Central memory CD8-positive, alpha-beta T cell (primary cell): ENCODE data around the gene NELL1.
"Not testable (repeated sequence)": the region's sequence is repeated elsewhere in the genome, so short reads cannot be mapped to it uniquely, and the experiment has no call there.

Source experiments
- ATAC-seq: fragments of 150-1000 bp; cut with Tn5 transposase; replicated peaks from 2 replicates; pipeline ENCODE4 v1.10.0; 2022; ENCODE audit warnings: mild to moderate bottlenecking, moderate FRiP score, moderate number of reproducible peaks; ENCODE audit not compliant: poor library complexity, severe bottlenecking; ENCODE audit errors: extremely low read depth
- DNase-seq, 2 donors: peaks; one replicate each; pipeline ENCODE4 v3.0.0; 2021; ENCODE audit warnings: low spot score in 2 of 2
- H3K27ac Mint-ChIP-seq: one replicate; pipeline ENCODE4 v1.8.0; 2022; ENCODE audit warnings: low read depth, mild to moderate bottlenecking, moderate library complexity, mixed read lengths
- H3K27me3 Mint-ChIP-seq: one replicate; pipeline ENCODE4 v1.8.0; 2022; ENCODE audit warnings: mixed read lengths
- H3K36me3 Mint-ChIP-seq: one replicate; pipeline ENCODE4 v1.8.0; 2022; ENCODE audit warnings: mild to moderate bottlenecking, moderate library complexity, mixed read lengths; ENCODE audit not compliant: insufficient read depth
- H3K4me1 Mint-ChIP-seq: one replicate; pipeline ENCODE4 v1.8.0; 2022; ENCODE audit warnings: mixed read lengths
- H3K4me3 Mint-ChIP-seq: one replicate; pipeline ENCODE4 v1.8.0; 2022; ENCODE audit warnings: mild to moderate bottlenecking, moderate library complexity, mixed read lengths
- H3K9me3 Mint-ChIP-seq: one replicate; pipeline ENCODE4 v1.8.0; 2022; ENCODE audit warnings: mixed read lengths

NELL1 gene

DNA sequence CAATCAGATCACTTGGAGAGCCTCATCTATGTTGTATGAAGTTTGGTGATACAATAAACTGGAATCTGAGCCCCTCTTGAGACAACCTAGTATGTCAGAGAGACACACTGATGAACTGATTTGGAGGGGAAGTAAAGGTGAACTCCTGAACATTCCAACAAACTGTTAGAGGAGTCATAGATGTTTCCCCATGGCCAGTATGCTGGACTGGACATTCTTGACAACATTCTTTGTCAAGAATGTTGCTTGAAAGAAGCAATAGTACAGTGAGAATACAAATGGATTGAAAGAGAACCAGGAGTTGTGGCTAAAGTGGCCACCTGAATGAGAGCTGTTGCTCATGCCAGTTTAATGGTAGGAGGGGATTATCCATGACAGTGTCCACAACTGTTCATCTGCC is 588.1 kb downstream of the NELL1 start:
- Mint-ChIP-seq H3K27me3 (no peaks in the 10 kb centered on the region), H3K9me3 (peaks cover 34% of the 10 kb centered on the region), H3K4me3 (no peak overlapping the region), H3K36me3 (no peaks in the 10 kb centered on the region), H3K4me1 (no peaks in the 10 kb centered on the region), H3K27ac (no peak overlapping the region)
- no peak for ATAC-seq
- DNase-seq = no peak

DNA sequence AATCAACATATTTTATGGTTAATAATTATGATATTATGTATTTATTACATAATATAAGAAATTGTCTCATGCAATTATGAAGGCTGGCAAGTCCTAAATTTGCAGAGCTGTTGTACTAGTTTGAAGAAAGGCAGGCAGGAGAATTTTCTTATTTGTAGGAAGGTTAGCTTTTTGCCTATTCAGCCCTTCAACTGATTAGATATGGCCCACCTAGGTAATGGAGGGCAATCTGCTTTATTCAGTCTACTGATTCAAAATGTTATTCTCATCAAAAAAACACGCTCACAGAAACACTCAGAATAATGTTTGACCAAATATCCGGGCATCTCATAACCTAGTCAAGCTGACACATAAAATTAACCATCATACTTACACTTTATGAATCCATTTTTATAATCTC is 589.0 kb downstream of the NELL1 start:
- DNase-seq (no peak), ATAC-seq (no peak)
- no peaks in the 10 kb centered on the region for H3K27me3 Mint-ChIP-seq
- no peak overlapping the region for H3K27ac Mint-ChIP-seq
- no peaks in the 10 kb centered on the region for H3K4me1 Mint-ChIP-seq
- H3K36me3 Mint-ChIP-seq = no peaks in the 10 kb centered on the region
- no peak overlapping the region for H3K4me3 Mint-ChIP-seq
- H3K9me3 Mint-ChIP-seq = peaks cover 40% of the 10 kb centered on the region

DNA sequence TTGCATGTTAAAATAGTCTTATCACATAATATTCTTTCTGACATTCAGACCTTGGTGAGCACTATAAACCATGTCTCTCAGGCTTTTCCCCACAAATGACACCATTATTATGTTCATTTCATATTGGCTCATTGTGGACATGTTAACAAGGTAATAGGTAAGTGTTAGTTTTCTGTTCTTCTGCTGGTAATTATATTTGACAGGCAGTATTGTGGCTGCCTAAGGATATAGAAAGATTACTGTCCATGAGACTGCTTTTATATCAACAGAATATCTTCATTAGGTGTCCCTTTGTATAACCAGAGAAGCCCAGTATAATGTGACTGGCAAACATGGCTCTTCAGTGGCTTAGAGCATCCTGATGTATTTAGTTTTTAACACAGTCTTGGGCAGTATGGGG is 590.7 kb downstream of the NELL1 start:
- Mint-ChIP-seq H3K27me3 (no peaks in the 10 kb centered on the region), H3K36me3 (no peaks in the 10 kb centered on the region), H3K9me3 (peaks cover 42% of the 10 kb centered on the region), H3K4me3 (no peak overlapping the region), H3K4me1 (no peaks in the 10 kb centered on the region), H3K27ac (no peak overlapping the region)
- ATAC-seq (no peak), DNase-seq (no peak)

DNA sequence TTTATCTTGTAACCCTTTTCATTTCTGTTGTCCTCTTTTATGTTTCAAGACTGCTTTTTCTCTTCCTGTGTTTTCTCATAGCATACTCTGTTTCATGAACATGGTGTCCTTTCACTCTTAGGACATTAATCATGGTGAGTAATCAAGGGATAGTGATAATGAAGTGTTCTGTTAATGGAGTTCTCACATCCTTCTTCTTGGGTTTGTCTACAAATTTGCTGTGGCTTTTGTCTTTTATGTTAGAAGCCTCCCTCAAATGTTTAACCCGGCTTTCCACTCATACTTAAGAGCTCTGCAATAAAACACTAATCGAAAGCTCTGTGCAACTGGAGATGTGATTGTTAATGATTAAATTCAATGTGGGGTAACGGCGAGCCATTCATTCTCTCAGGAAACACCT is 593.6 kb downstream of the NELL1 start:
- H3K9me3 Mint-ChIP-seq = peaks cover 41% of the 10 kb centered on the region
- H3K36me3 Mint-ChIP-seq = no peaks in the 10 kb centered on the region
- no peaks in the 10 kb centered on the region for H3K4me1 Mint-ChIP-seq
- no peaks in the 10 kb centered on the region for H3K27me3 Mint-ChIP-seq
- H3K27ac Mint-ChIP-seq = no peak overlapping the region
- DNase-seq (no peak), ATAC-seq (no peak)
- no peak overlapping the region for H3K4me3 Mint-ChIP-seq

DNA sequence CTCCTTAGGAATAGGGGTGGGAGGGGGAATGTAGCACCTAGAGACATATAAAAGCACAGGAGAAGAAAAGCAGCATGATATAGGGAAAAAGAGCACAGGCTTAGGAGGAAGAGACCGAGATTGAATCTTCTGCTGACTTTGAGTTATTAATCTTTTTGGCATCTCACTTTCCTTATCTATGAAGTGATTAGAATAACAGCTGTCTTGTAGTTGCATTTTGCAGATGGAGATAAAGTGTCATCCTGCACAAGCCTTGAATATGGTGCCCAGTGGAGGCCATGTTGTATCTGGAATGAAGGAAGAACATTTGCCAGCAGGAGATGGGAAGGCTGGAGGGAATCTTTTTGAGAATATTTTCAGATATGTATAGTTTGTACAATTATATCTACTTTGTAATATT is 594.7 kb downstream of the NELL1 start:
- H3K4me3 Mint-ChIP-seq = no peak overlapping the region
- no peaks in the 10 kb centered on the region for H3K4me1 Mint-ChIP-seq
- H3K36me3 Mint-ChIP-seq = no peaks in the 10 kb centered on the region
- no peak for ATAC-seq
- H3K9me3 Mint-ChIP-seq = peaks cover 41% of the 10 kb centered on the region
- no peak overlapping the region for H3K27ac Mint-ChIP-seq
- DNase-seq = no peak
- H3K27me3 Mint-ChIP-seq = no peaks in the 10 kb centered on the region

DNA sequence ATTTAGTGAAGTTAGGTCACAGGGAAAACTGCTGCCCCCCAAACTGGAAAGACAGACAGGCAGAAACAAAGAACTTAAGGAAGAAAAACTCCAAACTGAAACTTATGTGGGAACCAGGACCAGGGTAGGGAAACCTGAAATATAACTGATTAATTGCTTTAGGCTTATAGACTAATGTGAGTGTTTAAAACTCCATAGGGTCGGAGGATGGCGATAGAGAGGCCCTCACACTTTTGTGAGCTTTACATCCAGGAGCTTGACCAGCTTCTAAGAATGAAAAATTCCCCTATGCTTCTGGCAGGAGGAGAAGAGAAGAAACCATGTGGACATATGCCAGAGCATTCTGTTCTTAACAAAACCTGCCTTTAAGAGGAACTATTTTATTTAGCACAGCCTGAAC is 598.6 kb downstream of the NELL1 start:
- Mint-ChIP-seq H3K9me3 (peaks cover 31% of the 10 kb centered on the region), H3K27me3 (no peaks in the 10 kb centered on the region), H3K27ac (no peak overlapping the region), H3K36me3 (no peaks in the 10 kb centered on the region), H3K4me3 (no peak overlapping the region), H3K4me1 (no peaks in the 10 kb centered on the region)
- ATAC-seq = no peak
- no peak for DNase-seq

DNA sequence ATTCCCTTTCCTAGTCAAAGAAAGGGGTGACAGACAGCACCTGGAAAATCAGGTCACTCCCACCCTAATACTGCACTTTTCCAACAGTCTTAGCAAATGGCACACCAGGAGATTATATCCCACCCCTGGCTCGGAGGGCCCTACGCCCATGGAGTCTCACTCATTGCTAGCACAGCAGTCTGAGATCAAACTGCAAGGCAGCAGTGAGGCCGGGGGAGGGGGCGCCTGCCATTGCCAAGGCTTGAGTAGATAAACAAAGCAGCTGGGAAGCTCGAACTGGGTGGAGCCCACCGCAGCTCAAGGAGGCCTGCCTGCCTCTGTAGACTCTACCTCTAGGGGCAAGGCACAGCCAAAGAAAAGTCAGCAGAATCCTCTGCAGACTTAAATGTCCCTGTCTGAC is 602.8 kb downstream of the NELL1 start:
- H3K27me3 Mint-ChIP-seq, H3K4me1 Mint-ChIP-seq, H3K36me3 Mint-ChIP-seq, H3K27ac Mint-ChIP-seq, ATAC-seq, DNase-seq, H3K4me3 Mint-ChIP-seq: not testable (repeated sequence)
- peaks cover 22% of the 10 kb centered on the region for H3K9me3 Mint-ChIP-seq

DNA sequence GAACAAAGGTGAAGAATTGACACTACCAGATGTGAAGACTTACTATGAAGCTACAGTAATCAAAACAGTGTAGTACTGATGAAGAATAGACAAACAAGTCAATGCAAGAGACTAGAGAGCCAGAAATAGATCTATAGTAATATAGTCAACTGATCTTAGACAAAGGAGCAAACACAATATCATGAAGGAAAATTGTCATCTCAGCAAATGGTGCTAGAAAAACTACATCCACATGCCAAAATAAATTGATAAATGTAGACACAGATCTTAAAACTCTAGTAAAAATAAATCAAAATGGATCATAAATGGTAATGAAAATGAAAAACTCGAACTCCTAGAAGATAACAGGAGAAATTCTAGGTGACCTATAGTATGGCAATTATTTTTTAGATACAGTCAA is 609.5 kb downstream of the NELL1 start:
- H3K4me3 Mint-ChIP-seq = no peak overlapping the region
- ATAC-seq (no peak), DNase-seq (no peak)
- no peaks in the 10 kb centered on the region for H3K27me3 Mint-ChIP-seq
- H3K36me3 Mint-ChIP-seq = peaks cover 3% of the 10 kb centered on the region
- H3K9me3 Mint-ChIP-seq = peaks cover 17% of the 10 kb centered on the region
- no peaks in the 10 kb centered on the region for H3K4me1 Mint-ChIP-seq
- no peak overlapping the region for H3K27ac Mint-ChIP-seq

DNA sequence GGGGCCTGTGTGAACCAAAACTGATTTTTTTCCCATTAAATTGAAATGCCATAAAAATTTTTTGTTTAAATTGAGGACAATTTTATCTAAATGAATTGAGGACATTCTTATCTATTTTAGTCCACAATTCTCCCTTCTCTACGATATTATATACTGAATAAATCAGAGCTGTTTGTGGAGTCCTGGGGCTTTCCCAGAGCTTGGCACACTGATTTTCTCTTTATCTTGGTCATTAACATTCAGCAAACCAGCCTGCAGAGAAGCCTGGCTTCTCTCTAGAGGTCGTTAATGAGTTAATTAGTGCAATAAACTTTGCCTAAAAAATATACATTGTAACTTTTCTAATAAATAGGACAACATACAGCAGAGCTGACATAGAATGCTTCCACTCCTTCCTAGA is 615.7 kb downstream of the NELL1 start:
- Mint-ChIP-seq H3K27ac (no peak overlapping the region), H3K4me3 (no peak overlapping the region), H3K36me3 (peaks cover 3% of the 10 kb centered on the region), H3K9me3 (peaks cover 25% of the 10 kb centered on the region), H3K27me3 (no peaks in the 10 kb centered on the region), H3K4me1 (no peaks in the 10 kb centered on the region)
- no peak for ATAC-seq
- no peak for DNase-seq

DNA sequence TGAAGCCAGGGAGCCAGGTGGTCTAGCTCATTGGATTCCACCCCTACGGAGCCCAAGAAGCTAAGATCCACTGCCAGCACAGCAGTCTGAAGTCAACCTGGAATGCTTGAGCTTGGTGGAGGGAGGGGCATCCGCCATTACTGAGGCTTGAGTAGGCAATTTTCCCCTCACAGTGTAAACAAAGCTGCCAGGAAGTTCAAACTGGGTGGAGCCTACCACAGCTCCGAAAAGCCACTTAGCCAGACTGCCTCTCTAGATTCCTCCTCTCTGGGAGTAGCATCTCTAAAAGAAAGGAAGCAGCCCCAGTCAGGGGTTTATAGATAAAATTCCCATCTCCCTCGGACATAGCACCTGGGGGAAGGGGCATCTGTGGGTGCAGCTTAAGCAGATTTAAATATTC is 620.3 kb downstream of the NELL1 start:
- no peaks in the 10 kb centered on the region for H3K27me3 Mint-ChIP-seq
- peaks cover 2% of the 10 kb centered on the region for H3K36me3 Mint-ChIP-seq
- no peak for DNase-seq

DNA sequence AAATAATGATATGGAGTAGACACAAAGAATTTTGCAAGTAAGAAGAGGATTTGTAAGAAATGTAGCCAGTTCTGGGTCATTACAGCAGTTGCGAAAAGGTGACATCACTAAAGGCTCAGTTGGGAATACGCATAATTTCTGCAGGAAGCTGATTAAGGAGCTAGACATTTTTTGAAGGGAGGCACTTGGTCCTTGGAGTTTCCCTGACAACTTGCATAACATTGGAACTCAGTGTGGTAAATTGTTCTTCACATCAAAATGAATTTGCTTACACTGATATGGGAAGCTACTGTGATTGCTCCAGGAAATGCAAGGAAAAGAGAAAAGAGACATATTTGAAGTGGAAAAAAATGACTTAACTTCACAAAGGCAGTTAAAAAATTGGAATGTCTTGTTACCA is 626.1 kb downstream of the NELL1 start:
- DNase-seq = no peak
- no peak for ATAC-seq
- no peak overlapping the region for H3K27ac Mint-ChIP-seq
- peaks cover 2% of the 10 kb centered on the region for H3K36me3 Mint-ChIP-seq
- H3K27me3 Mint-ChIP-seq = no peaks in the 10 kb centered on the region
- peaks cover 45% of the 10 kb centered on the region for H3K9me3 Mint-ChIP-seq
- H3K4me1 Mint-ChIP-seq = no peaks in the 10 kb centered on the region
- H3K4me3 Mint-ChIP-seq = no peak overlapping the region

More for the DNA sequence above, 620.3 kb downstream of the NELL1 start:
- no peaks in the 10 kb centered on the region for H3K4me1 Mint-ChIP-seq
- no peak overlapping the region for H3K27ac Mint-ChIP-seq
- ATAC-seq = no peak
- H3K4me3 Mint-ChIP-seq = no peak overlapping the region
- peaks cover 40% of the 10 kb centered on the region for H3K9me3 Mint-ChIP-seq

DNA sequence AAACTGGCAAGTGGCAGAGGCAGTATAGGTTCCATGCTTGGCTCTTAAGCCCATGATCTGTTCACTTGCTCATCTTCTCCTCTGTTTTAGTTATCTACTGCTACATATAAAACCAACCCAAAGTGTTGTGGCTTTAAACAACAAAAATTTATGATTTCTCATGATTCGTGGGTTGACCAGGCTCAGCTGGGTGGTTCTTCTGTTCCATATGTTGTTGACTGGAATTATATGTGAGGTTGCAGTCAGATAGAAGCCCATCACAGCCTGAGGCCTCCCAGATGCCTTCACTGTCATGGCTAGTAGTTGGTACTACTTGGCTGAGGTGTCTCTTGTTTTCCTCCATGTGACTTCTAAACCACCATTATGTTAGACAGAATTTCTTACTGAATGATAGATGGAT is 632.6 kb downstream of the NELL1 start:
- Mint-ChIP-seq H3K36me3 (no peaks in the 10 kb centered on the region), H3K27me3 (no peaks in the 10 kb centered on the region), H3K27ac (no peak overlapping the region), H3K4me1 (no peaks in the 10 kb centered on the region), H3K9me3 (peaks cover 20% of the 10 kb centered on the region), H3K4me3 (no peak overlapping the region)
- DNase-seq = no peak
- no peak for ATAC-seq

DNA sequence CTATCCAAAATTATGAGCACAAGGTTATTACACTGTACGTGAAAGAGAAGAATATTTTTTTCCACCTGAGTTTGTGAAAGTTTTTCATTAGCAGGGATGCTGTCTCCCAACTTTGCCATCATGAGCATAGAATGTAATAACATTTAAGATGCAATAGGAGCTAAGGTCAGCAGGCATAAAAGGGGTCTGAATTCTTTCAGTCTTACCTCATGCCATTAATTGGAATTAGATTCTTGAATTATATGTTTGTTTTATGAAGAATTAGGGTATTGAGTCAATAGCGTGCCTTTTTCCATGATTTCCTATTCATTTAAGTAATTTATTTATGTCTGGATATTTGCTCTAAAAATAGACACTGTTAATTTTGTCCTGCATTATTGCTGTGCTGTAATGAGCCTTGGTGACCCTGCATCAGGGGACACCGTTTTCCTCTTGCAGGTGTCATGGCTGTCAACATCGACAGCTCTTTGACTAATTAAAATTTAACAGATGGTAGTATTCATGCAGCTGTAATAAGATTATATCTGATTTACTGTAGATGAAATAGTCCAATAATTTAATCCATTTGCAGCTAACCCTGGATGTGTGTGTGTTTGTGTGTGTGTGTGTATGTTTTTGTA is 637.5 kb downstream of the NELL1 start:
- Mint-ChIP-seq H3K27me3 (no peaks in the 10 kb centered on the region), H3K4me1 (no peaks in the 10 kb centered on the region), H3K4me3 (no peak overlapping the region), H3K9me3 (peaks cover 9% of the 10 kb centered on the region), H3K27ac (no peak overlapping the region), H3K36me3 (no peaks in the 10 kb centered on the region)
- DNase-seq (no peak), ATAC-seq (no peak)

DNA sequence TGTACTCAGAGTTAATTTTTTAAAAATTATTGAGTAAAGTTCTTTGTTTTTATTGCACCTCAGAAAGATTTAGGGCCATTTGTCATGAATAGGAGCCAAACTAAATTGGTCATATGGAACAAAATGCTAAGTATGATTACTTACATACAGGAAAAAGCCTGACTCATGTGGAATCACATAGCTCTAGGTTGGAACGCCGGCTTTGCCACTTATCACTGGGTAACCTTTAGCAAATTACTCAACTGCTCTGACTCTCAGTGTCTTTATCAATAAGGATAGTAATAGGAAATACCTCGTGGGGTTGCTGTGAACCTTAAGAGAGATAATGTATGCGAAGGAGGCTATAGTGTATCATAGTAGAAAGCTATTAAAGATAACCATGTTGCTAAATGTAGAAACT is 638.5 kb downstream of the NELL1 start:
- ATAC-seq (no peak), DNase-seq (no peak)
- Mint-ChIP-seq H3K27me3 (no peaks in the 10 kb centered on the region), H3K27ac (no peak overlapping the region), H3K36me3 (no peaks in the 10 kb centered on the region), H3K9me3 (peaks cover 9% of the 10 kb centered on the region), H3K4me3 (no peak overlapping the region), H3K4me1 (no peaks in the 10 kb centered on the region)
